ENCODE measurements around the gene PTPRB.

GRCh38 chr12:70617450-70617849, 19.8 kb downstream of the PTPRB start:
- TF ChIP-seq CREB1 (IDR thresholded peaks at IDR 0.05; ENCODE audit: low read depth) (no peak), USF1 (IDR thresholded peaks at IDR 0.05) (no peak)
